Epithelial cell of alveolus of lung (primary cell): ENCODE measurements around the gene SMURF2. TPM values are rescaled to one million over a fixed set of nuclear protein-coding genes. Genes with fewer than 3 reads are reported as not detected.

Experiments
- total RNA-seq: library from RNA; depleted of rRNA; stranded (reverse); fragments of >200 nt; gene quantifications from 2 replicates; pipeline ENCODE4 v1.2.1, GENCODE V29; 2015

The SMURF2 gene
- 20.7 and 80.3 TPM in 2 replicates for total RNA-seq

DNA sequence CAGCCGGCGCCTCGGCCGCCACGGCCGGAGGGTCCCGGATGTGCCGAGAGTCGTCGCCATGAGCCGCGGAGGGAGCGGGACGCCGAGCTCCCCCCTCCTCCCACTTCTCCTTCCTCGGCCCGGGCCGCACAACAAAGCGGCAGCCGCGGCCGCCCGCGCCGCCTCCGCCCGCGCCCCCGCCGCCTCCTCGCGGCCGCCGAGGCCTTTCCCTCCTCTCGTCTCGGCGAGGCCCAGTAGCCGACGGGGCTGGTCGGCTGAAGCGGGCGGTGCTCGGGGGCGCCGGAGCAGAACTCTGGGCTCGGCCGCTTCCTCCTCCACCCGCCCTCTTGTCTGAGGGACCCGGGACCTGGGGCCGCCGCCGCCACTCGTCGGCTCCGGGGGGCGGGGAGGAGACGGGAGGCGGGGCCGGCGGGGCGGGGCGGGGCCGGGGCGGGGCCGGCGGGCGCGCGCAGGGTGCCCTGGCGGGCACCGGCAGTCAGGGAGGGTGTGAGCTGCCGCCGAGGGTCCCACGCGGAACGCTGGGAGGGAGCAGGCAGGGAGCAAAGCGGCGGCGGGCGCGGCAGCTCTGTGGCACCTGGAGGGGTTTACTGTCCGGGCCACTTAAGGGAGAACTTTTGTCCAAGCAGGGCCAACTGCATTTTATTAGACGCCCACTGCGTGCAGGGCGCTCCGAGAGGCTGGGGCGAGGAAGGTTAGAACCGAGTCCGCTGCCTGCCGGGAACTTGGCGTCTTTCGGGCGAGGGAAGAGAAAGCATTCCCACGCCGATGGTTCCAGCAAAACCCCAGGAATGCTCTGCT lies at the start of gene SMURF2:
Gene SMURF2 (minus strand): TSS at position 332 of the 798 bp plus-strand sequence. CDS start 427 bp downstream, outside the sequence.

GRCh38 chr17:64506576-64507412 lies 155.3 kb downstream of the SMURF2 start, which contains the start of gene CEP95:
CEP95 (plus strand) TSS chr17:64506977; CDS start chr17:64507098, 121 bp downstream.

GRCh38 chr17:64506201-64506575 lies 155.9 kb downstream of the SMURF2 start, which contains the start of gene DDX5:
DDX5 (minus strand) TSS chr17:64506289; CDS start chr17:64506119, 170 bp downstream.

DNA sequence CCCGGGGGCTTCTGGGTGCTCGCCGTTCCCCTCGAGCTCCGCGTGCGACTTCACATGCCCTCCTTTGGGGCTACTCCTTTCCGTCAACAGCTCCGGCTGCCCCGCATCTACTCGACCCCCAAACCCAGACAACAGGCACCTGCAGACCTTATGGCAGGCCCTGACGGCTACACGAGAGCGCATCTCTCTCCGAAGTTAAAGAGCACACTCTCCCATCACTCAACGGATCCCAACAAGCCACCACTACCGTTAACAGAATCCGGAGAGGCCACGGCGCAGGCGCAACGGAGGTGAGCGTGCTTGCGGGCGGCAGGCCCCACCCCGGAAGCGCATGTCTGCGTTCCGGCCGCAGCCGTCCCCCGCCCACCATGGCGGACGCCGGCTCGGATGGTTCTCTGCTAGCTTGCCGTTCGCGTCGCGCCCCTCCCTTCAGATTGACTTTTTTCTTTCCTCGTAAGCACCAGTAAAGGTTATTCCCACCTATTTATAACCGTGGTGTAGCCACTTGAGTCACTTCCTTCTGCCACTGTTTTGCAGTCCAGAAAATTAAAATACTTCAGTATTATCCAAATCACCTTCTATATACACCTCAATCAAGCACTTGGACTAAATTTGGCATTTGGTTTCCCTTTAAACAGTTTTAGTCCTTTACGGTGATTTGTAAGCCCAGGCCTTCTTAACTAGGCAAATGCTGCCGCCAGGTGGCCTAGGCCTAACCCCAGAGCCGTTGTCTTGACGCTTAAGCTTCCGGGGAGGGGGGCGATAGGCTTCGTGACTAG lies 165.1 kb downstream of the SMURF2 start, which contains the start of gene POLG2:
Gene POLG2 (minus strand): TSS at position 269 of the 779 bp plus-strand sequence. CDS start 86 bp downstream, at position 183.

Other genes starting within 250 kb of the SMURF2 start
- 8.4 and 15.2 TPM in 2 replicates for gene MILR1, start 213.2 kb downstream of the SMURF2 start, total RNA-seq
- 2.7 and 10.1 TPM in 2 replicates for gene POLG2, start 165.3 kb downstream of the SMURF2 start, total RNA-seq
- 223 and 605 TPM in 2 replicates for gene DDX5, start 156.0 kb downstream of the SMURF2 start, total RNA-seq
- gene CEP95, start 155.3 kb downstream of the SMURF2 start, total RNA-seq, result 7.0 and 37.3 TPM in 2 replicates